ENCODE measurements around the gene C1QTNF5.
A peak's percentile ranks its signal among the peaks of the same experiment; 100 is the strongest.

C1QTNF5 gene

GRCh38 chr11:119307974-119308373 is 32.7 kb downstream of the C1QTNF5 start:
- H3K27ac ChIP-seq: no peak overlapping the region
- TF ChIP-seq ZFX (IDR thresholded peaks at IDR 0.05; ENCODE audit: borderline replicate concordance) (no peak), CTCF (IDR thresholded peaks at IDR 0.05) (no peak)

- peak; percentile 27; the same call in 1 of the 2 replicates for TF ChIP-seq CTCF (IDR thresholded peaks at IDR 0.05)
- TF ChIP-seq ZFX (IDR thresholded peaks at IDR 0.05; ENCODE audit: borderline replicate concordance): no peak
- no peak overlapping the region for H3K27ac ChIP-seq
These were observed 33.5 kb downstream of the C1QTNF5 start for GRCh38 chr11:119307219-119307618.

- H3K27ac ChIP-seq: no peak overlapping the region
- no peak for TF ChIP-seq ZFX (IDR thresholded peaks at IDR 0.05; ENCODE audit: borderline replicate concordance)
- TF ChIP-seq CTCF (IDR thresholded peaks at IDR 0.05): no peak
These were observed 34.3 kb downstream of the C1QTNF5 start for GRCh38 chr11:119306373-119306890.

- TF ChIP-seq CTCF (IDR thresholded peaks at IDR 0.05): no peak
- TF ChIP-seq ZFX (IDR thresholded peaks at IDR 0.05; ENCODE audit: borderline replicate concordance): no peak
- H3K27ac ChIP-seq: no peak overlapping the region
These were observed 34.9 kb downstream of the C1QTNF5 start for GRCh38 chr11:119305556-119306372.

GRCh38 chr11:119303227-119303718 is 37.4 kb downstream of the C1QTNF5 start:
- TF ChIP-seq CTCF (IDR thresholded peaks at IDR 0.05) (no peak), ZFX (IDR thresholded peaks at IDR 0.05; ENCODE audit: borderline replicate concordance) (no peak)
- no peak overlapping the region for H3K27ac ChIP-seq

- TF ChIP-seq ZFX (IDR thresholded peaks at IDR 0.05; ENCODE audit: borderline replicate concordance) (no peak), CTCF (IDR thresholded peaks at IDR 0.05) (no peak)
- H3K27ac ChIP-seq: no peak overlapping the region
These were observed 40.3 kb downstream of the C1QTNF5 start for GRCh38 chr11:119300198-119300964.
